ENCODE measurements around the gene TPP2.

The TPP2 gene

DNA sequence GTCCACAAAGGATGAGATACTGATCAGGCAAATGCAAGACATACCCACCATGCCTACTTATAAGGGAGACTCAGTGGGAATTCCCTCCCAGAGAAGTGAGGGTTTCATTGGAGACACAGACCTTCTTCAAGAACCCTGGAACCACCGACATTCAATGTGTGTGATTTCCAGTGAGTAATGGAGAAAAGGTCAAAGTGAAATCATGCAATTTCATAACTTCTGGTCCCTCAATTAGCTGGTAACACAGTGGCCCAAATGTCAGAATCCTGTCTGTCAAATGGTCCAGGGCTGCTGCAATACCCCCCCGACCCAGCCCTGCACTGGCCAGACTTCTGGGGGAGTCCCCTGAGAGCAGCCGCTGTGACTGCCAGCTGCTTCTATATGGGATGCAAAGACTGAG is 102.7 kb downstream of the TPP2 start:
- TF ChIP-seq CREB1 (IDR thresholded peaks at IDR 0.05; ENCODE audit: low read depth) (no peak), TEAD4 (IDR thresholded peaks at IDR 0.05) (no peak), EGR1 (IDR thresholded peaks at IDR 0.05) (no peak), CEBPB (IDR thresholded peaks at IDR 0.05) (no peak), RAD21 (IDR thresholded peaks at IDR 0.05; ENCODE audit: low read depth) (no peak), NFIC (IDR thresholded peaks at IDR 0.05) (no peak), EP300 (IDR thresholded peaks at IDR 0.05; ENCODE audit: borderline replicate concordance) (no peak), FOXM1 (IDR thresholded peaks at IDR 0.05; ENCODE audit: borderline replicate concordance, low read depth) (no peak), YY1 (IDR thresholded peaks at IDR 0.05; ENCODE audit: low read depth) (no peak), TAF1 (IDR thresholded peaks at IDR 0.05; ENCODE audit: low read depth) (no peak), ZBTB7A (IDR thresholded peaks at IDR 0.05; ENCODE audit: low read depth) (no peak), TCF12 (IDR thresholded peaks at IDR 0.05; ENCODE audit: low read depth) (no peak)
- TF ChIP-seq, protein P1, sequence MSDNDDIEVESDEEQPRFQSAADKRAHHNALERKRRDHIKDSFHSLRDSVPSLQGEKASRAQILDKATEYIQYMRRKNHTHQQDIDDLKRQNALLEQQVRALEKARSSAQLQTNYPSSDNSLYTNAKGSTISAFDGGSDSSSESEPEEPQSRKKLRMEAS (IDR thresholded peaks at IDR 0.05): no peak
- TF ChIP-seq, protein P2, sequence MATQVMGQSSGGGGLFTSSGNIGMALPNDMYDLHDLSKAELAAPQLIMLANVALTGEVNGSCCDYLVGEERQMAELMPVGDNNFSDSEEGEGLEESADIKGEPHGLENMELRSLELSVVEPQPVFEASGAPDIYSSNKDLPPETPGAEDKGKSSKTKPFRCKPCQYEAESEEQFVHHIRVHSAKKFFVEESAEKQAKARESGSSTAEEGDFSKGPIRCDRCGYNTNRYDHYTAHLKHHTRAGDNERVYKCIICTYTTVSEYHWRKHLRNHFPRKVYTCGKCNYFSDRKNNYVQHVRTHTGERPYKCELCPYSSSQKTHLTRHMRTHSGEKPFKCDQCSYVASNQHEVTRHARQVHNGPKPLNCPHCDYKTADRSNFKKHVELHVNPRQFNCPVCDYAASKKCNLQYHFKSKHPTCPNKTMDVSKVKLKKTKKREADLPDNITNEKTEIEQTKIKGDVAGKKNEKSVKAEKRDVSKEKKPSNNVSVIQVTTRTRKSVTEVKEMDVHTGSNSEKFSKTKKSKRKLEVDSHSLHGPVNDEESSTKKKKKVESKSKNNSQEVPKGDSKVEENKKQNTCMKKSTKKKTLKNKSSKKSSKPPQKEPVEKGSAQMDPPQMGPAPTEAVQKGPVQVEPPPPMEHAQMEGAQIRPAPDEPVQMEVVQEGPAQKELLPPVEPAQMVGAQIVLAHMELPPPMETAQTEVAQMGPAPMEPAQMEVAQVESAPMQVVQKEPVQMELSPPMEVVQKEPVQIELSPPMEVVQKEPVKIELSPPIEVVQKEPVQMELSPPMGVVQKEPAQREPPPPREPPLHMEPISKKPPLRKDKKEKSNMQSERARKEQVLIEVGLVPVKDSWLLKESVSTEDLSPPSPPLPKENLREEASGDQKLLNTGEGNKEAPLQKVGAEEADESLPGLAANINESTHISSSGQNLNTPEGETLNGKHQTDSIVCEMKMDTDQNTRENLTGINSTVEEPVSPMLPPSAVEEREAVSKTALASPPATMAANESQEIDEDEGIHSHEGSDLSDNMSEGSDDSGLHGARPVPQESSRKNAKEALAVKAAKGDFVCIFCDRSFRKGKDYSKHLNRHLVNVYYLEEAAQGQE (IDR thresholded peaks at IDR 0.05; ENCODE audit: low read depth): no peak
- TF ChIP-seq, protein P3, sequence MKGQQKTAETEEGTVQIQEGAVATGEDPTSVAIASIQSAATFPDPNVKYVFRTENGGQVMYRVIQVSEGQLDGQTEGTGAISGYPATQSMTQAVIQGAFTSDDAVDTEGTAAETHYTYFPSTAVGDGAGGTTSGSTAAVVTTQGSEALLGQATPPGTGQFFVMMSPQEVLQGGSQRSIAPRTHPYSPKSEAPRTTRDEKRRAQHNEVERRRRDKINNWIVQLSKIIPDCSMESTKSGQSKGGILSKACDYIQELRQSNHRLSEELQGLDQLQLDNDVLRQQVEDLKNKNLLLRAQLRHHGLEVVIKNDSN (IDR thresholded peaks at IDR 0.05): no peak

DNA sequence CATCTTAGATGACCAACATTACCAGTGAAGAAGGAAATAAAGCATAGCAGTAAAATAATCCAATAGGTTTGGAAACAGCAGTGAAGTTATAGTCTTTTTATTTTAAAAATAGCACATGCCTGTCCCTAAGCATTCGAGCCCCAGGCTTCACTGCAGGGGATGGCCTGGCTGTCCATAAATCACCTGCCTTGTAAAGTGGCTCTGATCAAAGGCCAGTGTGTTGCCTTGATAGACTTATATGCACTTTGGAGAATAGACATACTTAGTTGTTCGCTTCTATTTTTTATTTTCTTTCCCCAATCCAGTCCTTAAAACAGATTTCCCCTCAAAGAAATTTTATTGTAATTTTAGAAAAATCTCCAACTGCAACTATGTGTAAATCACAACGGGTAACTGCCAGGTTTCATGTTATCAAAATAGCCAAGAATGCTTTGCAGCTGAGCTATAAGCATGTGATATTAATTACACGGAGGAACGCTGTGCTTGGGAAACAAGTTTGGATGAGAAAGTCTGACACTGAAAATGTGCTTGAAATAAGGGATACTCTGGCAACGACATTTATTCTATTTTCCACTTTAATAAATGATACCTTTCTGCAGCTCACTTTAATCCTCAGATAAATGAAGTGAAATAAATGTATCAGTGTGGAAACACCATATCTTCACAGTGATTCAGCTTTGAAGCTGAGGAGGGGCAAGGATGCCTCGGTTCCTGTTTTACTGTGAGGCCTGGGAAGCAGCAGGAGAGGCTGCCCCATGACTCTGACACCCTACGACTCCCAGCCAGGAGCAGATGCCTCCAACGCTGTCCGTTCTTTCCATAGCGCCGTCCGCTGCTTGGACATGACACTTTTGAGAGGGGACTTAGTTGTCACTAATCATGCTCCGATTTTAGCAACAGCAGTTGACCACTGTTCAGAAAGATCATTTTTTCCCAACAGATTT is 103.6 kb downstream of the TPP2 start:
- TF ChIP-seq ZBTB7A (IDR thresholded peaks at IDR 0.05; ENCODE audit: low read depth) (no peak), CEBPB (IDR thresholded peaks at IDR 0.05) (no peak), TEAD4 (IDR thresholded peaks at IDR 0.05) (no peak), YY1 (IDR thresholded peaks at IDR 0.05; ENCODE audit: low read depth) (no peak), RAD21 (IDR thresholded peaks at IDR 0.05; ENCODE audit: low read depth) (no peak), EGR1 (IDR thresholded peaks at IDR 0.05) (no peak), TAF1 (IDR thresholded peaks at IDR 0.05; ENCODE audit: low read depth) (no peak), EP300 (IDR thresholded peaks at IDR 0.05; ENCODE audit: borderline replicate concordance) (no peak)
- TF ChIP-seq, protein P1 (IDR thresholded peaks at IDR 0.05): no peak
- TF ChIP-seq, protein P2 (IDR thresholded peaks at IDR 0.05; ENCODE audit: low read depth): no peak
- TF ChIP-seq, protein P3 (IDR thresholded peaks at IDR 0.05): no peak

DNA sequence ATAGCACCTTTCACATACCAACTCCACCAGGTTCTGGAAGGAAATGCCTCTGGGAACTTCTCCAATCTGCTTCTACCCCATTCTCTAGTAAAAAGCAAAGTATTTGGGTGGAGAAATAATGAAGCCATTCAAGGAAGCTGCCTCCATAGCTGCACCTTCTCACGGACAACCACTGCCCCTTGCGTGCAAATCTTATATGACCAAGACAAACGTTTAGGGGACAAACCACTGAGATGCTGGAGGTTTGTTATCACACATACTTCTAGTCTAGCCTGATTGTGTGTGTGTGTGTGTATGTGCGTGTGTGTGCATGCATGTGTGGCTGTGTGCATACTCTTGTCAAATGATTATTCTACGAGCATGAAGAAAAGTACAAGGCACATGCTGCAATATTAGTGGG is 104.5 kb downstream of the TPP2 start:
- TF ChIP-seq TCF12 (IDR thresholded peaks at IDR 0.05; ENCODE audit: low read depth) (no peak), YY1 (IDR thresholded peaks at IDR 0.05; ENCODE audit: low read depth) (no peak), CREB1 (IDR thresholded peaks at IDR 0.05; ENCODE audit: low read depth) (no peak), CEBPB (IDR thresholded peaks at IDR 0.05) (no peak), EP300 (IDR thresholded peaks at IDR 0.05; ENCODE audit: borderline replicate concordance) (no peak), EGR1 (IDR thresholded peaks at IDR 0.05) (no peak), TEAD4 (IDR thresholded peaks at IDR 0.05) (no peak), FOXM1 (IDR thresholded peaks at IDR 0.05; ENCODE audit: borderline replicate concordance, low read depth) (no peak), RAD21 (IDR thresholded peaks at IDR 0.05; ENCODE audit: low read depth) (no peak), NFIC (IDR thresholded peaks at IDR 0.05) (no peak), ZBTB7A (IDR thresholded peaks at IDR 0.05; ENCODE audit: low read depth) (no peak), TAF1 (IDR thresholded peaks at IDR 0.05; ENCODE audit: low read depth) (no peak)
- TF ChIP-seq, protein P1 (IDR thresholded peaks at IDR 0.05): no peak
- TF ChIP-seq, protein P3 (IDR thresholded peaks at IDR 0.05): no peak
- TF ChIP-seq, protein P2 (IDR thresholded peaks at IDR 0.05; ENCODE audit: low read depth): no peak

Data from Ishikawa (cell line).